K562 (cell line): ENCODE measurements around the gene ZNF277.
A peak's percentile ranks its signal among the peaks of the same experiment; 100 is the strongest.

Experiments used
- ARHGAP35 ChIP-seq: fragments of 450-650 bp; IDR thresholded peaks from 2 replicates; pipeline ENCODE4 v1.6.1; 2018; ENCODE audit not compliant: partially characterized antibody
- CHD1 ChIP-seq: fragments of 200-600 bp; sonication (generic); IDR thresholded peaks from one replicate; pipeline ENCODE4 v1.6.1; 2012; ENCODE audit warnings: mild to moderate bottlenecking, moderate library complexity, low read length, inconsistent platforms
- EGR1 ChIP-seq: fragments of 450-650 bp; conservative IDR thresholded peaks from 2 replicates; pipeline ENCODE4 v1.6.1; 2017; ENCODE audit warnings: mild to moderate bottlenecking
- EP300 ChIP-seq: IDR thresholded peaks from 2 replicates; pipeline ENCODE4 v1.6.1; 2012; ENCODE audit warnings: low read length, improper control_type of control experiment
- ETS2 ChIP-seq: IDR thresholded peaks from 2 replicates; pipeline ENCODE4 v1.6.1; 2016; ENCODE audit warnings: borderline replicate concordance, missing genetic modification characterization, mild to moderate bottlenecking, moderate library complexity, missing compliant biosample characterization; ENCODE audit not compliant: poor library complexity, severe bottlenecking
- EZH2 ChIP-seq: IDR thresholded peaks from 2 replicates; pipeline ENCODE4 v1.6.1; 2012; ENCODE audit warnings: low read depth, mild to moderate bottlenecking, inconsistent platforms, low read length, borderline replicate concordance
- MEF2D ChIP-seq: conservative IDR thresholded peaks from 2 replicates; pipeline ENCODE4 v1.6.1; 2016; ENCODE audit warnings: low read depth, missing genetic modification characterization, missing compliant biosample characterization
- POLR2A ChIP-seq: fragments of 450-650 bp; conservative IDR thresholded peaks from 2 replicates; pipeline ENCODE4 v1.6.1; 2016
- TAF9B ChIP-seq: fragments of 450-650 bp; IDR thresholded peaks from 2 replicates; pipeline ENCODE4 v1.6.1; 2018; ENCODE audit warnings: mild to moderate bottlenecking; ENCODE audit not compliant: partially characterized antibody
- ZNF232 ChIP-seq: sonication (generic); formaldehyde crosslinking; IDR thresholded peaks from 2 replicates; pipeline ENCODE4 v1.8.0; 2022; ENCODE audit warnings: mild to moderate bottlenecking, missing genetic modification reagents
- TF ChIP-seq, protein P1 (sequence below): fragments of 250-450 bp; sonication (Bioruptor Pico); IDR thresholded peaks from 2 replicates; pipeline ENCODE4 v1.5.0; 2021
- TF ChIP-seq, protein P2 (sequence below), 3 experiments: IDR thresholded peaks in 2 of 3; conservative IDR thresholded peaks in 1 of 3; 2 replicates each; pipeline ENCODE4 v1.5.1; 2011 to 2012; ENCODE audit warnings: low read length in 3 of 3, mild to moderate bottlenecking in 3 of 3, control low read depth in 2 of 3, improper control_type of control experiment in 1 of 3, inconsistent platforms in 1 of 3, low read depth in 1 of 3, mixed read lengths in 1 of 3, moderate library complexity in 1 of 3; ENCODE audit not compliant: insufficient read depth in 2 of 3

GRCh38 chr7:112357136-112357535, 150.6 kb downstream of the ZNF277 start:
- no peak for TF ChIP-seq TAF9B
- no peak for TF ChIP-seq EGR1
- TF ChIP-seq, protein P1, sequence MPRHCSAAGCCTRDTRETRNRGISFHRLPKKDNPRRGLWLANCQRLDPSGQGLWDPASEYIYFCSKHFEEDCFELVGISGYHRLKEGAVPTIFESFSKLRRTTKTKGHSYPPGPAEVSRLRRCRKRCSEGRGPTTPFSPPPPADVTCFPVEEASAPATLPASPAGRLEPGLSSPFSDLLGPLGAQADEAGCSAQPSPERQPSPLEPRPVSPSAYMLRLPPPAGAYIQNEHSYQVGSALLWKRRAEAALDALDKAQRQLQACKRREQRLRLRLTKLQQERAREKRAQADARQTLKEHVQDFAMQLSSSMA (CRISPR knock-in tag) = no peak
- no peak for TF ChIP-seq EZH2
- no peak for TF ChIP-seq POLR2A
- no peak for TF ChIP-seq ETS2 (tag)
- no peak for TF ChIP-seq CHD1
- TF ChIP-seq EP300 = no peak
- no peak for TF ChIP-seq MEF2D (tag)
- TF ChIP-seq, protein P2, sequence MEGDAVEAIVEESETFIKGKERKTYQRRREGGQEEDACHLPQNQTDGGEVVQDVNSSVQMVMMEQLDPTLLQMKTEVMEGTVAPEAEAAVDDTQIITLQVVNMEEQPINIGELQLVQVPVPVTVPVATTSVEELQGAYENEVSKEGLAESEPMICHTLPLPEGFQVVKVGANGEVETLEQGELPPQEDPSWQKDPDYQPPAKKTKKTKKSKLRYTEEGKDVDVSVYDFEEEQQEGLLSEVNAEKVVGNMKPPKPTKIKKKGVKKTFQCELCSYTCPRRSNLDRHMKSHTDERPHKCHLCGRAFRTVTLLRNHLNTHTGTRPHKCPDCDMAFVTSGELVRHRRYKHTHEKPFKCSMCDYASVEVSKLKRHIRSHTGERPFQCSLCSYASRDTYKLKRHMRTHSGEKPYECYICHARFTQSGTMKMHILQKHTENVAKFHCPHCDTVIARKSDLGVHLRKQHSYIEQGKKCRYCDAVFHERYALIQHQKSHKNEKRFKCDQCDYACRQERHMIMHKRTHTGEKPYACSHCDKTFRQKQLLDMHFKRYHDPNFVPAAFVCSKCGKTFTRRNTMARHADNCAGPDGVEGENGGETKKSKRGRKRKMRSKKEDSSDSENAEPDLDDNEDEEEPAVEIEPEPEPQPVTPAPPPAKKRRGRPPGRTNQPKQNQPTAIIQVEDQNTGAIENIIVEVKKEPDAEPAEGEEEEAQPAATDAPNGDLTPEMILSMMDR (IDR thresholded peaks at IDR 0.05 in 2 of 3, conservative IDR thresholded peaks at IDR 0.05 in 1 of 3; ENCODE audit: insufficient read depth in 2 of 3, low read depth in 1 of 3, low read length in 3 of 3) = peak in 1 of 3 experiments; percentile 15; a peak in 1 of 6 replicates
- no peak for TF ChIP-seq ZNF232 (CRISPR knock-in tag)
- no peak for TF ChIP-seq ARHGAP35
